D721Med (cell line): ENCODE results near the gene FOXC2.

ENCODE experiments used
- DNase-seq: peaks from one replicate; pipeline ENCODE4 v3.0.0; 2011; ENCODE audit warnings: low spot score; ENCODE audit not compliant: insufficient read length
- FAIRE-seq: peaks from 2 replicates; lab custom pipeline; 2011; peaks lifted over from hg19 to GRCh38; lab: Jason Lieb, UNC
- TF ChIP-seq, protein P1 (sequence below): IDR thresholded peaks from 2 replicates; pipeline ENCODE4 v1.5.1; 2012; ENCODE audit warnings: mild to moderate bottlenecking, control low read depth; ENCODE audit not compliant: insufficient read depth; ENCODE audit errors: missing control alignments

The FOXC2 gene

DNA sequence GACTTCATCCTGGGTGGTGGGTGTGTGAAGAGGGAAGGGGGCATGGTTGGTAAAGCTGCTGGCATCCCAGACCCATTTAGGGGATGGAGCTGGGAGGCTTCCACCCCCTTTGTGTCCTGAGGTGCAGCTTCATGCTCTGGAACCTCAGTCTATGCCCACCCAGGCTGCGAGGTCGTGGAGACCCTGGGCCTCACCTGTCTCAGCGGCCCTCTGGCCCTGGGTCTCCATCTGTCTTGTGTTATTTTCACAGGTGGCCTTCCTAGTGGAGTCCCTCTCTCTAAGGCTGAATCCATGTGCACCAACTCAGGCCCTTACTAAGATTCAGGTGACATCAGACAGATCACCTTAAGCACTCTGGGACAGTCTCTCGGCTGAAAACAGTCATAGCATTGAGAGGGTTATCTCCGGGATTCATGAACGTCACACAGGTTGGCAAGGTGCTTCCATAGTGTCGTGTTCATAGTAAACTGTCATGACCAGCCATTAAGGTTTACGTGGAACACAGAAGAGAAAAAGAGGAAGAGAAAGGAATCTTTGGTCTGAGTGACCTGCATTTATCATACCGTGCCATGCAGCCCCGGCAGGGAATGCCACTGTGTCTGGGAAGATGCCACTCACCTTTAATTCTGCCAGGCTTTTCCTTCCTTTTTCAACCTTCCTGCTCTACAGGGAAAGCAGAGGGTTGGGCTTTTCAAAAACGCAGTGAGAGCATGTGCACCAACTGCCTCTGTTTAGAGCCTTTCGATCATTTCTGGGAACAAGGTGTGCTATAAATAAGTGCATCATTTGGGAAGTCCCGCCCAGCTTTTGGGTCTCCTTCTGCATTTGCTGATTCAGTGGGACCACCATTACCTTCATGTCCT lies 7.2 kb downstream of the FOXC2 start:
- FAIRE-seq (no peak), DNase-seq (no peak)
- TF ChIP-seq, protein P1, sequence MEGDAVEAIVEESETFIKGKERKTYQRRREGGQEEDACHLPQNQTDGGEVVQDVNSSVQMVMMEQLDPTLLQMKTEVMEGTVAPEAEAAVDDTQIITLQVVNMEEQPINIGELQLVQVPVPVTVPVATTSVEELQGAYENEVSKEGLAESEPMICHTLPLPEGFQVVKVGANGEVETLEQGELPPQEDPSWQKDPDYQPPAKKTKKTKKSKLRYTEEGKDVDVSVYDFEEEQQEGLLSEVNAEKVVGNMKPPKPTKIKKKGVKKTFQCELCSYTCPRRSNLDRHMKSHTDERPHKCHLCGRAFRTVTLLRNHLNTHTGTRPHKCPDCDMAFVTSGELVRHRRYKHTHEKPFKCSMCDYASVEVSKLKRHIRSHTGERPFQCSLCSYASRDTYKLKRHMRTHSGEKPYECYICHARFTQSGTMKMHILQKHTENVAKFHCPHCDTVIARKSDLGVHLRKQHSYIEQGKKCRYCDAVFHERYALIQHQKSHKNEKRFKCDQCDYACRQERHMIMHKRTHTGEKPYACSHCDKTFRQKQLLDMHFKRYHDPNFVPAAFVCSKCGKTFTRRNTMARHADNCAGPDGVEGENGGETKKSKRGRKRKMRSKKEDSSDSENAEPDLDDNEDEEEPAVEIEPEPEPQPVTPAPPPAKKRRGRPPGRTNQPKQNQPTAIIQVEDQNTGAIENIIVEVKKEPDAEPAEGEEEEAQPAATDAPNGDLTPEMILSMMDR = no peak

DNA sequence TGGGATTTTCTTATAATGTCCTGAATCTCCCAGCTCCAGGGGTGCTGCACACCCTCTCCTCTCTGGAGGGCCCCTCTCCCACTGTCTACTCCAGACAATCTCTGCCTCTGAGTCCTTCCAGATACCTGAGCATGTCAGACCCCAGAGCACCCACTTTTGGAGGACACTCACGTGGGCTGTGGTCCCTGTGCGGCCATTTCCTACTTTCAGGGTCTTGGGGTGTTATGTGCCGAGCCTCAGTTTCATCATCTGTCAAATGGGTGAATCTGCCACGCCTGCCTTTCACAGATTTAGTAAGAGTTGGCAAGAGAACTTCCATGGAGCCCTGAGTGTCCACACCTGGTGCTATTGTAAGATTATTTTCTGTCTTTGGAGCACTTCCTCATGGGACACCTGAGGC lies 8.0 kb downstream of the FOXC2 start:
- TF ChIP-seq, protein P1 = no peak
- FAIRE-seq (no peak), DNase-seq (no peak)

DNA sequence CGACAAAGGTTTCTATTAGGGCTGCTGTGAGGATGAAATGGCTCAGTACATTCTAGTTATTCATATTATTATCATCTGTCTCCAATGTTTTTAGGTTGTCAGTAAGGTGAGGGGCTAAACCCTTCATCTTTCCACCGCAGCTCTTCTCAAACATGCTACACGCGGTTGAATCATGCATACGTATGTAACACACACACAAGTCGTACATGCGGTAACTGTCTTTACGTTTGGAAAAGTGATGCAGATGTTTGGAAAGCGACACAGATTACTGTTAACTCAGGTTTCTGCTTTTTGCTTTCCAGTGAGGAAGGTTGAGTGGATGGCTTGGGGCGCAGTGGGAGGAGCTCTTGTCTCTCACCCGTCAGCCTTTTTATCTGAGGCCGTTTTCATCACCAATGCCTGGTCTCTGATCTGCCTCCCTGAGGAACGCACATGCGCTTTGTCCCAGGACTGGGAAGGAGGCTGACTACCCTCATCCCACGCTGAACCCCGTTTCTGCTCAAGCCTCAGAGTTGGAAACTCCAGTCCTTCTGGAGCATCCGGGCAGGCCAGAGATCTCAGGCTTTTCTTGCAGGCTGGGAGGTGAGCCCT lies 8.6 kb downstream of the FOXC2 start:
- DNase-seq (no peak), FAIRE-seq (no peak)
- TF ChIP-seq, protein P1 = no peak

DNA sequence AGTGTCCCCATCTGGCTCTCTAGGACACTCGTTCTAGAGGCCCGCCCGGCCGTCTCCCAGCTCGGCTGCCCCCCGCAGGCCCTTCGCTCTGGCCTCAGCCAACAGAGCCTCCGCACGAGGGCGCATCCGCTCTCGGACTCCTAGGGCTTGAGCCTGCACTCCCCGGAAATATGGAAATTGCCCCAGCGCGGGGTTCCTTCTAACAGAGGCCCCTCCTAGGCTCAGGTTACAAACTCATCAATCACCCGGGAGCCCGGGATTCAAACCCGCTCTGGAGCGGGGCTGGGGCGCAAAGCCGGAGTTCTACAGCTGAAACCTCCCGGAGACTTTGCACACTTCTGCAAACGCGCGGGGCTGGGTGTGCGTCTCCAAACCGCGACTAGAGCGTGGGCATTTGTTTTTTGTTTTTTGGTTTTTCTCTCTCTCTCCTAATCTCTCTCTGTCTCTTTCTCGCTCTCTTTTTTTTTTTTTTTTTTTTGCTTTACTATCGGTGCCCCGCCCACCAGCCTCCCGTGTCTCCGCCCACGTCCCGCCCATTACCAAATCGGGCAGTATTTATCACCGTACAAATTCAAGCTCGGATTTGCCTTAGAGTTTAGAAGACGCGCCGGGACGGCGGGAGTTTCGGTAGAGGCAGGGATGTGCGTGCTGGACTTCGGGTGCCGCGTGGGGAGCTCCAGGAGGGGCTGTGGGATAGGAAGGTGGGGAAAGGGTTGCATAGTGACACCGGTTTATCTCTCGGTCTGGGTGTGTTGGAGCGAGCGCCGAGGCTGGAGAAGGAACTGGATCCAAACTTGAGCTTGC lies 9.3 kb downstream of the FOXC2 start:
- DNase-seq = no peak
- no peak for FAIRE-seq

DNA sequence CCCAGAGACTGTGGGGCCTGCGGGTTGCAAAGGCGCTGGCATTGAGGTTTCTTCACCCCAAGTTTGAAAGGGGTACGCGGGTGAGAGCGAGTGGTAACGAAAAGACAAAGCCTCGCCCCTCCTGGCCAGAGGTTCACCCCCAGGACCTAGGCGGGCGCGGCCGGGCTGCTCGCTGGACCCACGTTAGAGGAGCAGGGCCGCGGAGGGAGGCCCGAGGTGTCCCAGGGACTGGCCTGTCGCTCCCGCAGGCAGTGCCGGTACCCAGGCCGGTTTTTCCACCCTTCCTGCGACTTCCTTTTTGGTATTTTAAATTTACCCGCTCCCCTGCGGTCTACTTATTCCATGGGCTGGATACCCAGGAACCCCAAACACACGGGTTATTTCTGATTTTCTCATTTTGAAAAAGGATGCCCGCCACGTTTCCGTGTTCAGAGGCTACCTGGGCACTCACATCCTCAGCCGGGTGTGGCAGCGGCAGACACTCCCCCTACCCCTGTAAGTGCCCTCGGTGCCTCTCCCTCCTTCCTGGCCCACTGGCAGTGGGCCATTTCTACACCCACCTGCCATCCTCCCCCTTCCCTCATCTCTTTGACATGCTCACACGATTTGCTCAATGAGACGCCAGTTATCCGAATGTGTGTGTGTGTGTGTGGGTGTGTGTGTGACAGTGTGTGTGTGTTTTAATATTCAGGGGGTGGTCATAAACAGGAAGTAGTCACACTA lies 10.1 kb downstream of the FOXC2 start:
- no peak for FAIRE-seq
- TF ChIP-seq, protein P1 = no peak
- no peak for DNase-seq

More for the DNA sequence above, 9.3 kb downstream of the FOXC2 start:
- TF ChIP-seq, protein P1 = no peak

DNA sequence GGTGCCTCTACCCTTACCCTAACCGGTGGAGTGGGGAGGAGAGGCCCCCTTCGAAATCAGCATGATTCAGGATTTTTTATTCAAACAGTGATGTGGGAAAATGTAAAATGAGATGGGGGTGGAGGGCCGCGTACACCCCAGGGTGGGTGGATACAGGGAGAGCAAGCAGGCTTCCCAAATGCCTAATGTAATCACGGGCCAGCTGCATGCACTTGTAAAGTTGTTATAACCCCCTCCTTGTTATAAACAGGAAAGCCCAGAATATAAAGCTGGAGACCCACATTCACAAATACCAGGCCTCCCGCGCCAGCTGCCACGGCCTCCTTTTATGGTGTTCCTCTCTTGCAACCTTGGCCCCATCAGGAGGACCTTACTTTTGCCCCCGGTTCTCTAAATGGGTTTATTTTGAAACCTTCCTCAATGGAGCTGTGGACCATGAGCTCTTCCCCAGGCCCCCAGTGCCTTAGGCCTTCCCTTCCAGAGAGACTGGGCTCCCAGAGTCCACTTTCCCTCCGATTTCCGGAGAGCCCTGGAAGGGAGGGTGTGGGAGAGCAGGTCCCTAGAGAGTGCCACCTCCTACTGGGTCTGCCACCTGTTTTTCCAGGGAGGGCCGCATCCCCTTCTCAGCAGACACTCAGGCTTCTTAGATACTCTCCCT lies 10.8 kb downstream of the FOXC2 start:
- TF ChIP-seq, protein P1 = no peak
- FAIRE-seq (no peak), DNase-seq (no peak)
